ENCODE measurements around the gene SAFB.

- TF ChIP-seq CTCF (IDR thresholded peaks at IDR 0.05) (no peak), POLR2A (IDR thresholded peaks at IDR 0.05) (no peak)
Observed at GRCh38 chr19:5588906-5589676, 33.8 kb upstream of the SAFB start.

Data from body of pancreas (tissue), 4 donors.